GM23338 (cell line): Measurements from ENCODE around the gene SP6.

Experiments used
- CREB1 ChIP-seq: fragments of 250-450 bp; sonication (Bioruptor Pico); IDR thresholded peaks from 2 replicates; pipeline ENCODE4 v1.5.0; 2020; ENCODE audit warnings: low read depth, mild to moderate bottlenecking, moderate library complexity
- ETS1 ChIP-seq: IDR thresholded peaks from 2 replicates; pipeline ENCODE4 v1.6.1; 2016; ENCODE audit warnings: antibody characterized with exemption
- EZH2 ChIP-seq: fragments of 200-600 bp; sonication (generic); IDR thresholded peaks from one replicate; pipeline ENCODE4 v1.8.0; 2017; ENCODE audit warnings: antibody characterized with exemption, mild to moderate bottlenecking, low read depth; ENCODE audit not compliant: unreplicated experiment
- EZH2phosphoT487 ChIP-seq: fragments of 200-600 bp; sonication (generic); IDR thresholded peaks from one replicate; pipeline ENCODE4 v1.8.1; 2018; ENCODE audit warnings: antibody characterized with exemption; ENCODE audit not compliant: unreplicated experiment
- JUNB ChIP-seq: IDR thresholded peaks from one replicate; pipeline ENCODE4 v1.6.1; 2016; ENCODE audit warnings: antibody characterized with exemption; ENCODE audit not compliant: unreplicated experiment
- POLR2AphosphoS5 ChIP-seq: IDR thresholded peaks from 2 replicates; pipeline ENCODE4 v1.6.1; 2016; ENCODE audit warnings: antibody characterized with exemption, low read depth
- TF ChIP-seq, protein P1 (sequence below), 2 experiments: fragments of 200-600 bp in 1 of 2; sonication (generic) in 1 of 2; conservative IDR thresholded peaks; 2 replicates each; pipeline versions ENCODE4 v1.5.1 to v1.6.1; 2016 to 2017; ENCODE audit warnings: antibody characterized with exemption in 2 of 2, low read depth in 2 of 2, mild to moderate bottlenecking in 2 of 2, moderate library complexity in 1 of 2
- TF ChIP-seq, protein P2 (sequence below): IDR thresholded peaks from one replicate; pipeline ENCODE4 v1.6.1; 2018; ENCODE audit warnings: antibody characterized with exemption; ENCODE audit not compliant: unreplicated experiment

DNA sequence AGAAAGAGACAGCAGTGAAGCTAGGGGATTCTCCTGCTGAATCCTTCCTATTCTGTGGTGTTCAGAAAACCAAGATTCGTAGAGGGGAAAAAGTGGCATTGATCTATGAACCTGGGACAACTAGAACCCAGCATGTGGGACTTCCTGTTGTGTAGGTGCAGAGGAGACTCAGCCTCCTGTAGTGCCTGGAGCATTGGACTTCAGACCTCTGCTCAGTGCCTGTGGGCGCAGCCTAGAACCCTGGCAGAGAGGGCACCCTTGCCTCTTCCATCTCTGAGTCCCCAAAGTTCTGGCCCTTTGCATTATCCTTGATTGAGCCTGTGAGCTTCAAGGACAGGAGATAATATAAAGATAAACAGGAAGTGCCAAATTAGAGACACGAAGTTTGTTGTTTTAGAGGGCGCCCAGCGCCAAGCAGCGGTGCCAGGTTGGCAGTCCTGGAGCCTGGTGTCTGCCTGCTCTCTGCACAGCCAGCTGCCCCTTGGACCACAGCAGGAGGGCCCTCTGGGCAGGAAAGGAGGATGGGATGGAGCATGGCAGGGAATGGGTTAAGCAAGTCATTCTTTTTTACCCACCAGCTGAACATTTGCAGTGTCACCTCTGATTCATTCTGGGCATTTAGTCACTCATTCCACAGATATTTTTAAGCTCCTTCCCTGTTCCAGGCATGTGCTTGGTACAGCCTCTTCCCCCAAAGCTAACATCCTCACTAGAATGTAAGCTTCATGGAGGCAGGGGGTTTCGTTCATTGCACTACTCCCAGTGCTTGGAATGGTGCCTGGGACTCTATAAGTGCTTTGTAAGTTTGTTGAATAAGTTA lies 11.9 kb upstream of the SP6 start:
- TF ChIP-seq, protein P1, sequence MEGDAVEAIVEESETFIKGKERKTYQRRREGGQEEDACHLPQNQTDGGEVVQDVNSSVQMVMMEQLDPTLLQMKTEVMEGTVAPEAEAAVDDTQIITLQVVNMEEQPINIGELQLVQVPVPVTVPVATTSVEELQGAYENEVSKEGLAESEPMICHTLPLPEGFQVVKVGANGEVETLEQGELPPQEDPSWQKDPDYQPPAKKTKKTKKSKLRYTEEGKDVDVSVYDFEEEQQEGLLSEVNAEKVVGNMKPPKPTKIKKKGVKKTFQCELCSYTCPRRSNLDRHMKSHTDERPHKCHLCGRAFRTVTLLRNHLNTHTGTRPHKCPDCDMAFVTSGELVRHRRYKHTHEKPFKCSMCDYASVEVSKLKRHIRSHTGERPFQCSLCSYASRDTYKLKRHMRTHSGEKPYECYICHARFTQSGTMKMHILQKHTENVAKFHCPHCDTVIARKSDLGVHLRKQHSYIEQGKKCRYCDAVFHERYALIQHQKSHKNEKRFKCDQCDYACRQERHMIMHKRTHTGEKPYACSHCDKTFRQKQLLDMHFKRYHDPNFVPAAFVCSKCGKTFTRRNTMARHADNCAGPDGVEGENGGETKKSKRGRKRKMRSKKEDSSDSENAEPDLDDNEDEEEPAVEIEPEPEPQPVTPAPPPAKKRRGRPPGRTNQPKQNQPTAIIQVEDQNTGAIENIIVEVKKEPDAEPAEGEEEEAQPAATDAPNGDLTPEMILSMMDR (conservative IDR thresholded peaks at IDR 0.05; ENCODE audit: low read depth in 2 of 2), result no peak
- TF ChIP-seq EZH2 (no peak), POLR2AphosphoS5 (no peak), CREB1 (no peak), EZH2phosphoT487 (no peak), ETS1 (no peak), JUNB (no peak)
- TF ChIP-seq, protein P2, sequence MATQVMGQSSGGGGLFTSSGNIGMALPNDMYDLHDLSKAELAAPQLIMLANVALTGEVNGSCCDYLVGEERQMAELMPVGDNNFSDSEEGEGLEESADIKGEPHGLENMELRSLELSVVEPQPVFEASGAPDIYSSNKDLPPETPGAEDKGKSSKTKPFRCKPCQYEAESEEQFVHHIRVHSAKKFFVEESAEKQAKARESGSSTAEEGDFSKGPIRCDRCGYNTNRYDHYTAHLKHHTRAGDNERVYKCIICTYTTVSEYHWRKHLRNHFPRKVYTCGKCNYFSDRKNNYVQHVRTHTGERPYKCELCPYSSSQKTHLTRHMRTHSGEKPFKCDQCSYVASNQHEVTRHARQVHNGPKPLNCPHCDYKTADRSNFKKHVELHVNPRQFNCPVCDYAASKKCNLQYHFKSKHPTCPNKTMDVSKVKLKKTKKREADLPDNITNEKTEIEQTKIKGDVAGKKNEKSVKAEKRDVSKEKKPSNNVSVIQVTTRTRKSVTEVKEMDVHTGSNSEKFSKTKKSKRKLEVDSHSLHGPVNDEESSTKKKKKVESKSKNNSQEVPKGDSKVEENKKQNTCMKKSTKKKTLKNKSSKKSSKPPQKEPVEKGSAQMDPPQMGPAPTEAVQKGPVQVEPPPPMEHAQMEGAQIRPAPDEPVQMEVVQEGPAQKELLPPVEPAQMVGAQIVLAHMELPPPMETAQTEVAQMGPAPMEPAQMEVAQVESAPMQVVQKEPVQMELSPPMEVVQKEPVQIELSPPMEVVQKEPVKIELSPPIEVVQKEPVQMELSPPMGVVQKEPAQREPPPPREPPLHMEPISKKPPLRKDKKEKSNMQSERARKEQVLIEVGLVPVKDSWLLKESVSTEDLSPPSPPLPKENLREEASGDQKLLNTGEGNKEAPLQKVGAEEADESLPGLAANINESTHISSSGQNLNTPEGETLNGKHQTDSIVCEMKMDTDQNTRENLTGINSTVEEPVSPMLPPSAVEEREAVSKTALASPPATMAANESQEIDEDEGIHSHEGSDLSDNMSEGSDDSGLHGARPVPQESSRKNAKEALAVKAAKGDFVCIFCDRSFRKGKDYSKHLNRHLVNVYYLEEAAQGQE, result no peak
